WTC11 (cell line): ENCODE results near the gene CYP8B1. TPM values are rescaled to one million over a fixed set of nuclear protein-coding genes. Genes with fewer than 3 reads are reported as not detected.

Experiments used
- ATAC-seq: fragments of 200-7000 bp; cut with Tn5 transposase; 2 replicates; pipeline ENCODE4 v1.10.0; 2021; ENCODE audit warnings: mild to moderate bottlenecking, moderate library complexity
- CTCF ChIA-PET: fragments of 300-600 bp; sonication (Branson Sonifier 250); formaldehyde crosslinking; loops from one replicate; lab custom pipeline; 2021; ENCODE audit warnings: antibody characterized with exemption; lab: Charles Lee
- POLR2A ChIA-PET: fragments of 350-600 bp; sonication (Branson Sonifier 250); formaldehyde crosslinking; loops from one replicate; lab custom pipeline; 2021; ENCODE audit warnings: antibody characterized with exemption; lab: Charles Lee
- DNase-seq: peaks from one replicate; pipeline ENCODE4 v3.0.0; 2021; ENCODE audit warnings: low spot score
- H3K27ac Mint-ChIP-seq: 2 replicates; pipeline ENCODE4 v1.8.0; 2021; ENCODE audit warnings: mixed read lengths
- H3K27me3 Mint-ChIP-seq: 2 replicates; pipeline ENCODE4 v1.8.0; 2021; ENCODE audit warnings: low read depth, mild to moderate bottlenecking, moderate library complexity, mixed read lengths
- H3K36me3 Mint-ChIP-seq: 2 replicates; pipeline ENCODE4 v1.8.0; 2021; ENCODE audit warnings: mixed read lengths
- H3K4me1 Mint-ChIP-seq: 2 replicates; pipeline ENCODE4 v1.8.0; 2022; ENCODE audit warnings: mixed read lengths
- H3K4me3 Mint-ChIP-seq: 2 replicates; pipeline ENCODE4 v1.8.0; 2021; ENCODE audit warnings: mild to moderate bottlenecking, moderate library complexity, mixed read lengths
- H3K9me3 Mint-ChIP-seq: 2 replicates; pipeline ENCODE4 v1.8.0; 2021; ENCODE audit warnings: mixed read lengths
- ATF2 ChIP-seq: sonication (generic); formaldehyde crosslinking; IDR thresholded peaks from 2 replicates; pipeline ENCODE4 v1.8.1; 2022; ENCODE audit warnings: low read depth, missing genetic modification reagents, borderline replicate concordance
- CTCF ChIP-seq: fragments of 200-600 bp; IDR thresholded peaks from 2 replicates; pipeline ENCODE4 v1.8.0; 2022; ENCODE audit warnings: antibody characterized with exemption
- E2F1 ChIP-seq: sonication (generic); formaldehyde crosslinking; IDR thresholded peaks from 2 replicates; pipeline ENCODE4 v1.8.0; 2022; ENCODE audit warnings: mild to moderate bottlenecking, missing genetic modification reagents
- E2F5 ChIP-seq: sonication (generic); formaldehyde crosslinking; IDR thresholded peaks from 2 replicates; pipeline ENCODE4 v1.8.1; 2022; ENCODE audit warnings: mild to moderate bottlenecking, moderate library complexity, missing genetic modification reagents
- ETV6 ChIP-seq: sonication (generic); formaldehyde crosslinking; IDR thresholded peaks from 2 replicates; pipeline ENCODE4 v1.8.1; 2022; ENCODE audit warnings: mild to moderate bottlenecking, missing genetic modification reagents
- GABPB1 ChIP-seq: sonication (generic); formaldehyde crosslinking; IDR thresholded peaks from 2 replicates; pipeline ENCODE4 v1.8.1; 2023; ENCODE audit warnings: mild to moderate bottlenecking, missing genetic modification reagents
- MXD4 ChIP-seq: fragments of 250-450 bp; sonication (Bioruptor Pico); IDR thresholded peaks from 2 replicates; pipeline ENCODE4 v1.8.0; 2021; ENCODE audit warnings: mild to moderate bottlenecking, moderate library complexity, borderline replicate concordance
- ZNF121 ChIP-seq: sonication (generic); formaldehyde crosslinking; IDR thresholded peaks from 2 replicates; pipeline ENCODE4 v1.8.0; 2023; ENCODE audit warnings: missing genetic modification reagents
- ZNF138 ChIP-seq: sonication (generic); formaldehyde crosslinking; conservative IDR thresholded peaks from 2 replicates; pipeline ENCODE4 v1.8.1; 2022; ENCODE audit warnings: mild to moderate bottlenecking, moderate library complexity, missing genetic modification reagents
- total RNA-seq: library from RNA; stranded (reverse); gene quantifications from 3 replicates; pipeline ENCODE4 v1.2.3, GENCODE V29; 2021

The CYP8B1 gene
- total RNA-seq, 1 experiment from 2014 or later: 0.13 TPM

GRCh38 chr3:42830437-42831320 is 45.0 kb downstream of the CYP8B1 start:
- H3K4me1 Mint-ChIP-seq: peaks cover 12% of the 10 kb centered on the region
- peak; percentile 17 for DNase-seq
- peak overlapping the region; percentile 42 for H3K4me3 Mint-ChIP-seq
- ChIA-PET POLR2A (interaction anchor here (0.7 to 1.1 kb wide), 5 partner anchors 11 to 328 kb away, joined by 3 to 5 read pairs (median 3); partner anchors contain the start of genes HIGD1A and VIPR1), CTCF (interaction anchor here (0.6 to 2.1 kb wide), 58 partner anchors 8 to 601 kb away, joined by 3 to 55 read pairs (median 5); partner anchors contain the start of genes HIGD1A, SEC22C and VIPR1)
- H3K27me3 Mint-ChIP-seq: no peaks in the 10 kb centered on the region
- no peak overlapping the region for H3K27ac Mint-ChIP-seq
- H3K9me3 Mint-ChIP-seq: no peaks in the 10 kb centered on the region
- TF ChIP-seq ETV6 (CRISPR knock-in tag) (no peak), CTCF (0 out of 2 replicates have a peak, but pooled peaks have one; percentile 16), MXD4 (CRISPR knock-in tag) (no peak), ZNF121 (no peak), ZNF138 (CRISPR knock-in tag) (no peak), E2F5 (CRISPR knock-in tag) (no peak)
- TF ChIP-seq, all 79 proteins: peak for 1
- H3K36me3 Mint-ChIP-seq: no peaks in the 10 kb centered on the region
- ATAC-seq: peak; percentile 73

- peaks cover 12% of the 10 kb centered on the region for H3K4me1 Mint-ChIP-seq
- H3K36me3 Mint-ChIP-seq: no peaks in the 10 kb centered on the region
- H3K27me3 Mint-ChIP-seq: no peaks in the 10 kb centered on the region
- ChIA-PET POLR2A (interaction anchor here (0.7 to 1.0 kb wide), 3 partner anchors 10 to 80 kb away, joined by 3 to 5 read pairs (median 3); no protein-coding TSS in a partner anchor), CTCF (interaction anchor here (0.6 to 2.1 kb wide), 46 partner anchors 8 to 600 kb away, joined by 3 to 55 read pairs (median 6); partner anchors contain the start of genes HIGD1A and SEC22C)
- H3K27ac Mint-ChIP-seq: no peak overlapping the region
- no peak for TF ChIP-seq ATF2 (CRISPR knock-in tag)
- TF ChIP-seq E2F1: no peak
- DNase-seq (no peak), ATAC-seq (no peak)
- H3K9me3 Mint-ChIP-seq: no peaks in the 10 kb centered on the region
- no peak overlapping the region for H3K4me3 Mint-ChIP-seq
These were observed 45.8 kb downstream of the CYP8B1 start for GRCh38 chr3:42829628-42830436.

- Mint-ChIP-seq H3K4me3 (no peak overlapping the region), H3K27ac (no peak overlapping the region)
- POLR2A ChIA-PET: no interaction called here
- no peak for TF ChIP-seq MXD4 (CRISPR knock-in tag)
- TF ChIP-seq GABPB1 (CRISPR knock-in tag): peak; percentile 61; the same call in 1 of the 2 replicates
- TF ChIP-seq, all 79 proteins: peak for 1
- no peak for ATAC-seq
- H3K36me3 Mint-ChIP-seq: no peaks in the 10 kb centered on the region
- CTCF ChIA-PET: interaction anchor here (0.7 to 2.1 kb wide), 6 partner anchors 10 to 600 kb away, joined by 3 to 7 read pairs (median 4); no protein-coding TSS in a partner anchor
- peaks cover 4% of the 10 kb centered on the region for H3K9me3 Mint-ChIP-seq
- no peaks in the 10 kb centered on the region for H3K27me3 Mint-ChIP-seq
- DNase-seq: no peak
- H3K4me1 Mint-ChIP-seq: peaks cover 12% of the 10 kb centered on the region
These were observed 46.5 kb downstream of the CYP8B1 start for GRCh38 chr3:42829083-42829627.
